ENCODE measurements around the gene CAB39.

CAB39 gene

DNA sequence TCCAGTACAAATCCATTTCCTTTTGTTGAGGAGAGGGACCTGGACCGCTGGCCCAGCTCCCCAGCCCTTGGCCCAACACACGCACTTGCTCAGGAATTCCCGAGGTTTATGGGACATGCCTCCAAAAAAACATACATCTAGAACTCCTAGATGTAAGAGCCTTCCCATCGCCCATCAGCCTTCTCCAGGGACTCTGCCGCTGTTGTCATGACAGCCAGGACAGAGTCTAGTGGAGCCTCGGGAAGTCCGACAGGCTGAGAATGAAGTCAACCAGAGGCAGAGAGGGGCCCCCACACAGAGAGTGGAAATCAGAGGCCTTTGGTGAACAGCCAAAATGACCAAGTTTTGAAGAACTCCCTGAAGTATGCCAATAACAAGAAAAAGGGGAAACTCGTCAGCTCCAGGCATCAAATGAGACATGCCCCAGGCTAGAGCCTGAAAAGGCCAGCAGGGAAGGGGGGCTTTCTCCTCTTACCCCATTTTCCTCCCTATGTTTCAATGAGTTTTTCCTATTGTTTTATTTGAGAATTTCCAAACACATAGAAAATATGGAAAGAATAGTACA lies 43.2 kb upstream of the CAB39 start:
- Histone ChIP-seq H3K9ac (peak overlapping the region; percentile 71), H3K36me3 (ENCODE audit: insufficient read depth) (no peaks in the 10 kb centered on the region), H2AFZ (ENCODE audit: low read depth) (peak overlapping the region; percentile 62; the same call in 1 of the 2 replicates), H3K4me2 (peak overlapping the region; percentile 95), H3K4me3 (IDR thresholded peaks at IDR 0.05; ENCODE audit: insufficient read depth, low read depth, low read length) (no peak overlapping the region), H3K4me1 (ENCODE audit: low read depth, poor library complexity, severe bottlenecking) (peaks cover 67% of the 10 kb centered on the region), H3K27me3 (ENCODE audit: insufficient read depth, low read depth) (no peaks in the 10 kb centered on the region), H4K20me1 (ENCODE audit: insufficient read depth) (no peaks in the 10 kb centered on the region), H3K27ac (peak overlapping the region; percentile 96), H3K79me2 (ENCODE audit: insufficient read depth, low read depth) (no peaks in the 10 kb centered on the region)
- TF ChIP-seq, protein P1, sequence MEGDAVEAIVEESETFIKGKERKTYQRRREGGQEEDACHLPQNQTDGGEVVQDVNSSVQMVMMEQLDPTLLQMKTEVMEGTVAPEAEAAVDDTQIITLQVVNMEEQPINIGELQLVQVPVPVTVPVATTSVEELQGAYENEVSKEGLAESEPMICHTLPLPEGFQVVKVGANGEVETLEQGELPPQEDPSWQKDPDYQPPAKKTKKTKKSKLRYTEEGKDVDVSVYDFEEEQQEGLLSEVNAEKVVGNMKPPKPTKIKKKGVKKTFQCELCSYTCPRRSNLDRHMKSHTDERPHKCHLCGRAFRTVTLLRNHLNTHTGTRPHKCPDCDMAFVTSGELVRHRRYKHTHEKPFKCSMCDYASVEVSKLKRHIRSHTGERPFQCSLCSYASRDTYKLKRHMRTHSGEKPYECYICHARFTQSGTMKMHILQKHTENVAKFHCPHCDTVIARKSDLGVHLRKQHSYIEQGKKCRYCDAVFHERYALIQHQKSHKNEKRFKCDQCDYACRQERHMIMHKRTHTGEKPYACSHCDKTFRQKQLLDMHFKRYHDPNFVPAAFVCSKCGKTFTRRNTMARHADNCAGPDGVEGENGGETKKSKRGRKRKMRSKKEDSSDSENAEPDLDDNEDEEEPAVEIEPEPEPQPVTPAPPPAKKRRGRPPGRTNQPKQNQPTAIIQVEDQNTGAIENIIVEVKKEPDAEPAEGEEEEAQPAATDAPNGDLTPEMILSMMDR (conservative IDR thresholded peaks at IDR 0.05; ENCODE audit: low read depth, low read length) = no peak

DNA sequence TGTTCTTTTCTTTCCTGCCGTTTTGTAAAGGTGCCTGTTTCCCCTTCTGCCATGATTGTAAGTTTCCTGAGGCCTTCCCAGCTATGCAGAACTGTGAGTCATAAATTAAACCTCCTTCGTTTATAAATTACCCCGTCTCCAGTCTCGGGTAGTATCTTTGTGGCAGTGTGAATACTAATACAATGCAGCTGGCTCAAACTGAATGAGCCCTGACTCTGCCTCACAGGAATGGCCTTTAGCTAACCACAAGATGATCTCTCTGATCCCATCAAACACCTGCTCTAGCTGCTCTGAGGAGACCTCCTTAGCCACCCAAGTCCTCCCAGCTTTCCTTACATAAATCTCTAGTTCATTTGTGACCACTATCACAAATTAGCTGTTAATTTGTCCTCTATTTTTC lies 41.5 kb upstream of the CAB39 start:
- TF ChIP-seq, protein P1 (conservative IDR thresholded peaks at IDR 0.05; ENCODE audit: low read depth, low read length) = no peak
- H3K27ac ChIP-seq = peak overlapping the region; percentile 96
- H2AFZ ChIP-seq (ENCODE audit: low read depth) = peak overlapping the region; percentile 29; the same call in 1 of the 2 replicates
- H3K36me3 ChIP-seq (ENCODE audit: insufficient read depth) = no peaks in the 10 kb centered on the region
- no peaks in the 10 kb centered on the region for H3K79me2 ChIP-seq (ENCODE audit: insufficient read depth, low read depth)
- H3K9ac ChIP-seq = peak overlapping the region; percentile 18; the same call in 1 of the 2 replicates
- H3K4me3 ChIP-seq (IDR thresholded peaks at IDR 0.05; ENCODE audit: insufficient read depth, low read depth, low read length) = no peak overlapping the region
- H3K4me1 ChIP-seq (ENCODE audit: low read depth, poor library complexity, severe bottlenecking) = peaks cover 61% of the 10 kb centered on the region
- H4K20me1 ChIP-seq (ENCODE audit: insufficient read depth) = no peaks in the 10 kb centered on the region
- no peaks in the 10 kb centered on the region for H3K27me3 ChIP-seq (ENCODE audit: insufficient read depth, low read depth)
- H3K4me2 ChIP-seq = peak overlapping the region; percentile 95

DNA sequence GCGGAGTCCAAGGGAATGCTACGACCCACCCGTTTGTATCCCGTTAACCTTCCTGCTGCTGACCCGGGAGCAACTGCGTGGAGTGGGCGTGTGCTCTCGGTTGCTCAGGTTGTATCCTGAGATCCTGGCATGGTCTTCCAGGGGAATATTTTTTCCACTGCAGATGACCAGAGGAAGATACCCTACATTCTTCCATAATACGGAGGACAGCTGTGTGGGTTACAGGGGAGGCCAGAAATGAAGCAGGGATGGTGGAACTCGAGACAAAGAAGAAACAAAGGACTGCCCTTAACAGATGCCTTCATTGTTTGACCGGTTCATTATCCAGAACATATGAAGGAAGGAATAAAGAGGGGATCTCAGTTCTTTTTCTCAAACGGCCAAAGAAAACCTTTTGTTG lies 39.8 kb upstream of the CAB39 start:
- no peak overlapping the region for H3K9ac ChIP-seq
- no peak overlapping the region for H3K4me3 ChIP-seq (IDR thresholded peaks at IDR 0.05; ENCODE audit: insufficient read depth, low read depth, low read length)
- H3K4me2 ChIP-seq = no peak overlapping the region
- peaks cover 44% of the 10 kb centered on the region for H3K4me1 ChIP-seq (ENCODE audit: low read depth, poor library complexity, severe bottlenecking)
- H2AFZ ChIP-seq (ENCODE audit: low read depth) = no peak overlapping the region
- H3K79me2 ChIP-seq (ENCODE audit: insufficient read depth, low read depth) = no peaks in the 10 kb centered on the region
- no peaks in the 10 kb centered on the region for H4K20me1 ChIP-seq (ENCODE audit: insufficient read depth)
- H3K27ac ChIP-seq = no peak overlapping the region
- H3K27me3 ChIP-seq (ENCODE audit: insufficient read depth, low read depth) = no peaks in the 10 kb centered on the region
- H3K36me3 ChIP-seq (ENCODE audit: insufficient read depth) = no peaks in the 10 kb centered on the region
- TF ChIP-seq, protein P1 (conservative IDR thresholded peaks at IDR 0.05; ENCODE audit: low read depth, low read length) = no peak

DNA sequence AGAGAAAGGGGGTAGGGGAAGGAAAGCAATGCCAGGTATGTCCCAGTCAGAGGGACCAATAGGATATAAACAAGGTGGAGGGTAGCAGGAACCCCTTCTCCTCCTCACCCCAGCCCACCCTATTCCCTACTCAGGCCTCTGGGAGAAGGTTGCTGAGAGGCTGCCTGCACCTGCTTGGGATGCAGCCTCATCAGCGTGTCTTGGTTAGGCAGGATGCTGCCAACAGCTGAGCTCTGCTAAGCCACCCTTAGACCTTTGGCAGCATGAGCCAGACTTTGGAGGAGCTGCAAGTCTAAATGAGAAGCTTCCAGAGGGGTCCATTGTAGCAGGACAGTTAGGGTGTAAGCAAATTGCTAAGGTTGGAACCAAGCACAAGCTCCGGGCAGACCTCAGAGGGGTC lies 38.2 kb upstream of the CAB39 start:
- Histone ChIP-seq H3K36me3 (ENCODE audit: insufficient read depth) (no peaks in the 10 kb centered on the region), H2AFZ (ENCODE audit: low read depth) (no peak overlapping the region), H3K4me1 (ENCODE audit: low read depth, poor library complexity, severe bottlenecking) (peaks cover 37% of the 10 kb centered on the region), H3K9ac (no peak overlapping the region), H3K4me2 (no peak overlapping the region), H3K79me2 (ENCODE audit: insufficient read depth, low read depth) (no peaks in the 10 kb centered on the region), H4K20me1 (ENCODE audit: insufficient read depth) (no peaks in the 10 kb centered on the region), H3K27ac (no peak overlapping the region), H3K27me3 (ENCODE audit: insufficient read depth, low read depth) (no peaks in the 10 kb centered on the region), H3K4me3 (IDR thresholded peaks at IDR 0.05; ENCODE audit: insufficient read depth, low read depth, low read length) (no peak overlapping the region)
- TF ChIP-seq, protein P1 (conservative IDR thresholded peaks at IDR 0.05; ENCODE audit: low read depth, low read length) = no peak
